Chondrocyte (in vitro differentiated cells): Measurements from ENCODE around the gene RHOA. TPM values are rescaled to one million over a fixed set of nuclear protein-coding genes. Genes with fewer than 3 reads are reported as not detected.
"Not testable (repeated sequence)": the region's sequence is repeated elsewhere in the genome, so short reads cannot be mapped to it uniquely, and the experiment has no call there.

Experiments
- DNase-seq: peaks from one replicate; pipeline ENCODE4 v3.0.0; 2021; ENCODE audit warnings: mixed read lengths, low spot score
- H3K27ac Mint-ChIP-seq: one replicate; pipeline ENCODE4 v1.8.0; 2021; ENCODE audit warnings: mild to moderate bottlenecking, moderate library complexity, mixed read lengths; ENCODE audit not compliant: unreplicated experiment
- H3K27me3 Mint-ChIP-seq: 2 replicates; pipeline ENCODE4 v1.8.0; 2021; ENCODE audit warnings: low read depth, mixed read lengths
- H3K36me3 Mint-ChIP-seq: 2 replicates; pipeline ENCODE4 v1.8.0; 2021; ENCODE audit warnings: low read depth, mixed read lengths
- H3K4me1 Mint-ChIP-seq: 2 replicates; pipeline ENCODE4 v1.8.0; 2021; ENCODE audit warnings: low read depth, mild to moderate bottlenecking, mixed read lengths
- H3K4me3 Mint-ChIP-seq: one replicate; pipeline ENCODE4 v1.8.0; 2021; ENCODE audit warnings: mild to moderate bottlenecking, moderate library complexity, mixed read lengths; ENCODE audit not compliant: unreplicated experiment
- H3K9me3 Mint-ChIP-seq: 2 replicates; pipeline ENCODE4 v1.8.0; 2021; ENCODE audit warnings: low read depth, mixed read lengths
- CTCF ChIP-seq: fragments of 200-600 bp; sonication (generic); IDR thresholded peaks from 2 replicates; pipeline ENCODE4 v1.5.0; 2021; ENCODE audit warnings: antibody characterized with exemption, mild to moderate bottlenecking, moderate library complexity
- total RNA-seq: library from RNA; stranded (reverse); gene quantifications from 3 replicates; pipeline ENCODE4 v1.2.1, GENCODE V29; 2021

The RHOA gene
- total RNA-seq, 1 donor from 2014 or later, result 625 TPM

DNA sequence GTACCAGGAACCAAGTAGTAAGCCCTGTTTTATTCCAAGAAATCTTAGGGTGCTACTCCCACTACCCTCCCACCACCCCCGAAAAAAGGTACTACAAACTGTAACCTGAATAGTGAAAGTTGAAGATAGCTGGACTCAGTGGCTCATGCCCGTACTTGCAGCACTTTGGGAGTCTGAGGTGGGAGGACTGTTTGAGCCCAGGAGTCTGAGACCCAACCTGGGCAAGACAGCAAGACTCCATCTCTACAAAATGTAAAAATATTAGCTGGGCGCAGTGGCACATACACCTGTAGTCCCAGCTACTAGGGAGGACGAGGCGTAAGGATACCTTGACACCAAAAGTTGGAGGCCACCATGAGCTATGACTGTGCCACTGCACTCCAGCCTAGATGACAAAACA is 7.9 kb downstream of the RHOA start:
- TF ChIP-seq CTCF, result no peak
- Mint-ChIP-seq H3K27ac (peak overlapping the region; percentile 57), H3K4me1 (peaks cover 69% of the 10 kb centered on the region), H3K9me3 (no peaks in the 10 kb centered on the region), H3K27me3 (no peaks in the 10 kb centered on the region), H3K4me3 (no peak overlapping the region), H3K36me3 (peaks cover 4% of the 10 kb centered on the region)
- peak; percentile 3 for DNase-seq

DNA sequence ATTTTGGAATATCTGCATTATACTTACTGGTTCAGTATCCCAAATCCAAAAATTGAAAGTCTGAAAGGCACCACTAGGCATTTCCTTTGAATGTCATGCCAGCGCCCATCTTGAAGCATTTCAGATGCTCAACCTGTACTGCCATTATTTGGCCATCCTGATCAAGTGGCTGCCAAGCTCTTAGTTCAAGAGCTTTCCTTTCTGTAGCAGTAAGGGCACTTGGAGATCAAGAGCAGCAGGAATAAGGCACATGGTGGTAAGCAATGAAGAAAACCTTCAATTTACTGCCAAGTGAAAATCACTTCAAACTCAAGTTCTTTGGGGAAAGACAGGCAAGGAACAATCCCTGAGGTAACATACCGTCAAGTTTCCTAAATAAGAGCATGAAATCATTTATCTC is 10.0 kb downstream of the RHOA start:
- Mint-ChIP-seq H3K4me3 (no peak overlapping the region), H3K36me3 (peaks cover 6% of the 10 kb centered on the region), H3K27me3 (no peaks in the 10 kb centered on the region), H3K27ac (no peak overlapping the region), H3K4me1 (peaks cover 64% of the 10 kb centered on the region), H3K9me3 (no peaks in the 10 kb centered on the region)
- no peak for TF ChIP-seq CTCF
- DNase-seq, result no peak

- Mint-ChIP-seq H3K4me1 (peaks cover 61% of the 10 kb centered on the region), H3K27ac (peak overlapping the region; percentile 85), H3K36me3 (peaks cover 13% of the 10 kb centered on the region), H3K27me3 (no peaks in the 10 kb centered on the region), H3K4me3 (no peak overlapping the region), H3K9me3 (no peaks in the 10 kb centered on the region)
- DNase-seq, result no peak
- no peak for TF ChIP-seq CTCF
Observed at GRCh38 chr3:49399461-49399860, 12.3 kb downstream of the RHOA start.

DNA sequence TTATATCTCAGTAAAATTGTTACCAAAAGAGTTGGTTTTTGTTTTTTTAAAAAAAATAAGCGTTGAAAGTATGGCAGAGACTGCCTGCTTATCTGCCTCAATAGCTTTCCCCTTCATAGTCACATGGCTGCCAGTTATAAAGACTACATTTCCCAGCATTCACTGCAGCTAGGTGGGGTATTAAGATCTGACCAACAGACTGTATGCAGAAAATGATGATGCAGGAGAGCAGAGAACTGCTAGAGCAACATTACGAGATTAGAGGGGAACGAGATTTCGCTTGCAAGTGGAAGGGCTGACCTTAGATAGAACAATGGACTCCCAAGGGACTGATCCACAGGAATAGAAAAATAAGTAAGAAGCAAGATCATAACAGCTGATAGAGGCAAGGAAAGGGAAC is 14.3 kb downstream of the RHOA start:
- Mint-ChIP-seq H3K27me3 (no peaks in the 10 kb centered on the region), H3K9me3 (no peaks in the 10 kb centered on the region), H3K27ac (peak overlapping the region; percentile 80), H3K4me1 (peaks cover 60% of the 10 kb centered on the region), H3K36me3 (peaks cover 14% of the 10 kb centered on the region), H3K4me3 (no peak overlapping the region)
- TF ChIP-seq CTCF, result no peak
- no peak for DNase-seq

DNA sequence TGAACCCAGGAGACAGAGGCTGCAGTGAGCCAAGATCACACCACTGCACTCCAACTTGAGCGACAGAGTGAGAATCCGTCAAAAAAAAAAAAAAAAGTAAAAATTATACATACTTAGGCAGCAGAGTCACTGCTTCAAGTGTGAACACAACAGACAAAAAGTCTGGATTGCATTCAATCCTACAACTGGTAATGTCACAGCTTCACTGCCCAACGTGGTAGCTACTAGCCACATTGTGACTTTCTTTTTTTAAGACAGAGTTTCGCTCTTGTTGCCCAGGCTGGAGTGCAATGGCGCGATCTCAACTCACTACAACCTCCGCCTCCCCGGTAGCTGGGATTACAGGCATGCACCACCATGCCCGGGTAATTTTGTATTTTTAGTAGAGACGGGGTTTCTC is 20.5 kb downstream of the RHOA start:
- H3K27me3 Mint-ChIP-seq, H3K4me3 Mint-ChIP-seq, H3K9me3 Mint-ChIP-seq: not testable (repeated sequence)
- Mint-ChIP-seq H3K27ac (peak overlapping the region; percentile 70), H3K36me3 (peaks cover 11% of the 10 kb centered on the region), H3K4me1 (peaks cover 39% of the 10 kb centered on the region)
- DNase-seq, result peak; percentile 14

DNA sequence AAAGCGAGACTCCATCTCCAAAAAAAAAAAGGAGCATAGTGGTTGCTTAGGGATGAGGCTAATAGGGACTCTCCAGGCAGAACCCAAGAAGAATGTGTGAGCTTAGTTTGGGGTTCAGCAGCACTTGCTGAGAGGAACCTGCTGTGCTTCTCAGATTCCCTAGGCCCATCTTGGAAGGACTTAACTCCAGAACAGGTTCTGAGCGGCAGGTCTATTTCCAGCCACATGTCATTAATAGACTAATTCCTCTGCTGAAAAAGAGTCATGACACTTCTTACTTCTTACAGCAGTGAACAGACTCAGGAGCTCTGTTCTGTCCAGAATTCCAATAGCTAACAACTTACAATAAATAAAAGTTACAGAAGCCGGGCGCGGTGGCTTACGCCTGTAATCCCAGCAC is 22.5 kb downstream of the RHOA start:
- H3K27ac Mint-ChIP-seq, result no peak overlapping the region
- H3K36me3 Mint-ChIP-seq, result peaks cover 3% of the 10 kb centered on the region
- peaks cover 40% of the 10 kb centered on the region for H3K4me1 Mint-ChIP-seq
- H3K4me3 Mint-ChIP-seq, result no peak overlapping the region
- no peaks in the 10 kb centered on the region for H3K27me3 Mint-ChIP-seq
- no peak for TF ChIP-seq CTCF
- peak; percentile 0 for DNase-seq
- H3K9me3 Mint-ChIP-seq, result no peaks in the 10 kb centered on the region
